SK-N-DZ (cell line): Measurements from ENCODE around the gene COP1.
A peak's percentile ranks its signal among the peaks of the same experiment; 100 is the strongest.

Experiments
- DNase-seq: peaks from one replicate; pipeline ENCODE4 v3.0.0-alpha.2; 2015; ENCODE audit warnings: low spot score

The COP1 gene

GRCh38 chr1:176201568-176201967 lies 5.5 kb downstream of the COP1 start:
- DNase-seq: no peak

- DNase-seq: no peak
These were observed 7.4 kb downstream of the COP1 start for GRCh38 chr1:176199707-176200106.

- no peak for DNase-seq
These were observed 8.7 kb downstream of the COP1 start for GRCh38 chr1:176198413-176198812.

GRCh38 chr1:176196728-176197127 lies 10.4 kb downstream of the COP1 start:
- no peak for DNase-seq

- DNase-seq: peak; percentile 4
These were observed 11.5 kb downstream of the COP1 start for GRCh38 chr1:176195547-176195946.

GRCh38 chr1:176193663-176194062 lies 13.4 kb downstream of the COP1 start:
- DNase-seq: no peak

- no peak for DNase-seq
These were observed 14.1 kb downstream of the COP1 start for GRCh38 chr1:176193023-176193422.

- DNase-seq: no peak
These were observed 18.5 kb downstream of the COP1 start for GRCh38 chr1:176188604-176189003.

GRCh38 chr1:176187001-176187400 lies 20.1 kb downstream of the COP1 start:
- DNase-seq: no peak

GRCh38 chr1:176183618-176184017 lies 23.5 kb downstream of the COP1 start:
- DNase-seq: no peak

- DNase-seq: no peak
These were observed 28.8 kb downstream of the COP1 start for GRCh38 chr1:176178316-176178715.

GRCh38 chr1:176177764-176178163 lies 29.3 kb downstream of the COP1 start:
- no peak for DNase-seq

- DNase-seq: no peak
These were observed 33.0 kb downstream of the COP1 start for GRCh38 chr1:176174108-176174507.

- no peak for DNase-seq
These were observed 34.9 kb downstream of the COP1 start for GRCh38 chr1:176172215-176172614.

GRCh38 chr1:176167210-176167609 lies 39.9 kb downstream of the COP1 start:
- DNase-seq: no peak

- DNase-seq: no peak
These were observed 41.5 kb downstream of the COP1 start for GRCh38 chr1:176165573-176165972.

- no peak for DNase-seq
These were observed 42.9 kb downstream of the COP1 start for GRCh38 chr1:176164014-176164678.

GRCh38 chr1:176159993-176160392 lies 47.1 kb downstream of the COP1 start:
- no peak for DNase-seq

GRCh38 chr1:176157995-176158394 lies 49.1 kb downstream of the COP1 start:
- no peak for DNase-seq

- no peak for DNase-seq
These were observed 56.9 kb downstream of the COP1 start for GRCh38 chr1:176149939-176150807.

- DNase-seq: no peak
These were observed 62.6 kb downstream of the COP1 start for GRCh38 chr1:176144526-176144925.

GRCh38 chr1:176142973-176143372 lies 64.1 kb downstream of the COP1 start:
- no peak for DNase-seq

- DNase-seq: no peak
These were observed 65.6 kb downstream of the COP1 start for GRCh38 chr1:176141449-176141848.
